HUES6 (cell line): ENCODE results near the gene SPRR2B.
"Not testable (repeated sequence)": the region's sequence is repeated elsewhere in the genome, so short reads cannot be mapped to it uniquely, and the experiment has no call there.

ENCODE experiments used
- H3K27ac ChIP-seq: 2 replicates; pipeline ENCODE4 v1.7.0; 2013; ENCODE audit warnings: low read depth, mild to moderate bottlenecking, low read length, inconsistent platforms
- H3K27me3 ChIP-seq: 2 replicates; pipeline ENCODE4 v1.6.1; 2013; ENCODE audit warnings: low read length; ENCODE audit not compliant: control insufficient read depth, insufficient read depth
- H3K36me3 ChIP-seq: 2 replicates; pipeline ENCODE4 v1.6.1; 2013; ENCODE audit warnings: low read length; ENCODE audit not compliant: control insufficient read depth, insufficient read depth
- H3K4me1 ChIP-seq: 2 replicates; pipeline ENCODE4 v1.6.1; 2013; ENCODE audit warnings: low read length; ENCODE audit not compliant: control insufficient read depth, insufficient read depth
- H3K4me3 ChIP-seq: 2 replicates; pipeline ENCODE4 v1.5.1; 2013; ENCODE audit warnings: low read depth, low read length
- H3K9ac ChIP-seq: one replicate; pipeline ENCODE4 v1.6.1; 2013; ENCODE audit warnings: mild to moderate bottlenecking, low read length
- H3K9me3 ChIP-seq: 2 replicates; pipeline ENCODE4 v1.6.1; 2013; ENCODE audit warnings: low read depth, low read length; ENCODE audit not compliant: control insufficient read depth, insufficient read depth

The SPRR2B gene

GRCh38 chr1:153071511-153071910 lies at the start of gene SPRR2B:
SPRR2B (minus strand) TSS chr1:153071611; CDS start chr1:153070839, 772 bp downstream.
- H3K27ac ChIP-seq = no peak within 1 kb of the TSS
- H3K27me3 ChIP-seq = no peaks in the 10 kb centered on the region
- H3K36me3 ChIP-seq = no peaks in the 10 kb centered on the region
- H3K4me1 ChIP-seq = no peaks in the 10 kb centered on the region
- H3K9me3 ChIP-seq = no peaks in the 10 kb centered on the region
- H3K9ac ChIP-seq = no peak within 1 kb of the TSS
- H3K4me3 ChIP-seq = no peak within 1 kb of the TSS

- H3K27ac ChIP-seq = no peak overlapping the region
- no peaks in the 10 kb centered on the region for H3K27me3 ChIP-seq
- H3K4me1 ChIP-seq = peaks cover 10% of the 10 kb centered on the region; the same call in 1 of the 2 replicates
- H3K4me3 ChIP-seq = no peak overlapping the region
- peaks cover 23% of the 10 kb centered on the region for H3K9me3 ChIP-seq
- no peak overlapping the region for H3K9ac ChIP-seq
- H3K36me3 ChIP-seq = 0 out of 2 replicates have a peak, but pooled peaks cover 3% of the 10 kb centered on the region
Observed at GRCh38 chr1:153120945-153121344, 49.5 kb upstream of the SPRR2B start.

- Histone ChIP-seq H3K9me3 (peaks cover 9% of the 10 kb centered on the region), H3K4me1 (peaks cover 10% of the 10 kb centered on the region; the same call in 1 of the 2 replicates), H3K27ac (no peak overlapping the region), H3K27me3 (no peaks in the 10 kb centered on the region), H3K9ac (no peak overlapping the region), H3K36me3 (0 out of 2 replicates have a peak, but pooled peaks cover 1% of the 10 kb centered on the region), H3K4me3 (no peak overlapping the region)
Observed at GRCh38 chr1:153119491-153119971, 48.1 kb upstream of the SPRR2B start.

- H3K36me3 ChIP-seq, H3K27me3 ChIP-seq, H3K9ac ChIP-seq, H3K4me1 ChIP-seq, H3K9me3 ChIP-seq, H3K27ac ChIP-seq, H3K4me3 ChIP-seq: not testable (repeated sequence)
Observed at GRCh38 chr1:153115264-153115663, 43.9 kb upstream of the SPRR2B start.

GRCh38 chr1:153113416-153113815 lies 42.0 kb upstream of the SPRR2B start, which contains the start of gene SPRR2F:
SPRR2F (minus strand) TSS chr1:153113516; CDS start chr1:153112733, 783 bp downstream.
- Histone ChIP-seq H3K27me3 (no peaks in the 10 kb centered on the region), H3K4me1 (no peaks in the 10 kb centered on the region), H3K27ac (no peak within 1 kb of the TSS), H3K36me3 (no peaks in the 10 kb centered on the region), H3K4me3 (no peak within 1 kb of the TSS), H3K9ac (no peak within 1 kb of the TSS), H3K9me3 (no peaks in the 10 kb centered on the region)

GRCh38 chr1:153112454-153112853 lies 41.0 kb upstream of the SPRR2B start:
- H3K27ac ChIP-seq, H3K27me3 ChIP-seq, H3K9ac ChIP-seq: not testable (repeated sequence)

GRCh38 chr1:153100245-153100644 lies 28.8 kb upstream of the SPRR2B start:
- Histone ChIP-seq H3K4me1 (no peaks in the 10 kb centered on the region), H3K4me3 (no peak overlapping the region), H3K27ac (no peak overlapping the region), H3K9me3 (0 out of 2 replicates have a peak, but pooled peaks cover 2% of the 10 kb centered on the region), H3K9ac (no peak overlapping the region), H3K27me3 (no peaks in the 10 kb centered on the region), H3K36me3 (no peaks in the 10 kb centered on the region)

More at GRCh38 chr1:153112454-153112853, 41.0 kb upstream of the SPRR2B start:
- H3K36me3 ChIP-seq, H3K9me3 ChIP-seq, H3K4me1 ChIP-seq, H3K4me3 ChIP-seq: not testable (repeated sequence)

GRCh38 chr1:153099461-153100045 lies 28.1 kb upstream of the SPRR2B start:
- Histone ChIP-seq H3K4me1 (no peaks in the 10 kb centered on the region), H3K9me3 (no peaks in the 10 kb centered on the region), H3K27me3 (no peaks in the 10 kb centered on the region), H3K9ac (no peak overlapping the region), H3K36me3 (no peaks in the 10 kb centered on the region), H3K27ac (no peak overlapping the region), H3K4me3 (no peak overlapping the region)

- H3K9me3 ChIP-seq = no peaks in the 10 kb centered on the region
- no peaks in the 10 kb centered on the region for H3K36me3 ChIP-seq
- H3K4me1 ChIP-seq = no peaks in the 10 kb centered on the region
- no peaks in the 10 kb centered on the region for H3K27me3 ChIP-seq
- H3K27ac ChIP-seq = no peak overlapping the region
- no peak overlapping the region for H3K9ac ChIP-seq
- no peak overlapping the region for H3K4me3 ChIP-seq
Observed at GRCh38 chr1:153095764-153096163, 24.4 kb upstream of the SPRR2B start.

GRCh38 chr1:153094426-153094825 lies 23.0 kb upstream of the SPRR2B start, which contains the start of gene SPRR2E:
SPRR2E (minus strand) TSS chr1:153094526; CDS start chr1:153093751, 775 bp downstream.
- H3K36me3 ChIP-seq = no peaks in the 10 kb centered on the region
- no peak within 1 kb of the TSS for H3K4me3 ChIP-seq
- H3K9ac ChIP-seq = no peak within 1 kb of the TSS
- H3K27ac ChIP-seq = no peak within 1 kb of the TSS
- H3K9me3 ChIP-seq = no peaks in the 10 kb centered on the region
- no peaks in the 10 kb centered on the region for H3K4me1 ChIP-seq
- no peaks in the 10 kb centered on the region for H3K27me3 ChIP-seq

- Histone ChIP-seq H3K4me1 (no peaks in the 10 kb centered on the region), H3K4me3 (no peak overlapping the region), H3K9ac (no peak overlapping the region), H3K36me3 (no peaks in the 10 kb centered on the region), H3K9me3 (peaks cover 4% of the 10 kb centered on the region; the same call in 1 of the 2 replicates), H3K27me3 (no peaks in the 10 kb centered on the region), H3K27ac (no peak overlapping the region)
Observed at GRCh38 chr1:153087652-153088051, 16.2 kb upstream of the SPRR2B start.
